SK-N-SH (cell line): ENCODE data around the gene IGF2BP2. TPM values are rescaled to one million over a fixed set of nuclear protein-coding genes. Genes with fewer than 3 reads are reported as not detected.

Source experiments
- CTCF ChIA-PET: fragments of 300-600, 350-600 bp; formaldehyde crosslinking; extraction: SDS; loops from one replicate; lab custom pipeline; 2021; lab: Yijun Ruan, JAX
- POLR2A ChIA-PET: fragments of 350-600 bp; sonication (Branson Sonifier 250); formaldehyde crosslinking; extraction: SDS; loops from one replicate; lab custom pipeline; 2020; ENCODE audit warnings: antibody characterized with exemption, inconsistent platforms; lab: Yijun Ruan, JAX
- DNase-seq: peaks from one replicate; pipeline ENCODE4 v3.0.0; 2012
- H2AFZ ChIP-seq: fragments of 200-600 bp; sonication (generic); 2 replicates; pipeline ENCODE4 v1.8.1; 2016; ENCODE audit warnings: antibody characterized with exemption, mild to moderate bottlenecking, low read depth
- H3F3A ChIP-seq: fragments of 200-600 bp; sonication (generic); replicated peaks from 2 replicates; pipeline ENCODE3; 2016; ENCODE audit warnings: antibody characterized with exemption, mild to moderate bottlenecking; ENCODE audit not compliant: insufficient read depth
- H3K27ac ChIP-seq, 2 experiments: fragments of 200-500 bp in 1 of 2; fragments of 200-600 bp in 1 of 2; sonication (Bioruptor generic) in 1 of 2; sonication (generic), shearing (Covaris generic) in 1 of 2; 2 replicates each; pipeline versions ENCODE4 v1.5.1 to v1.6.1; 2014 to 2016; ENCODE audit warnings: low read depth in 2 of 2, inconsistent platforms in 1 of 2, low read length in 1 of 2, mild to moderate bottlenecking in 1 of 2, mixed read lengths in 1 of 2
- H3K27me3 ChIP-seq: fragments of 200-600 bp; sonication (generic), shearing (Covaris generic); 2 replicates; pipeline ENCODE4 v1.6.1; 2016; ENCODE audit warnings: mixed run types; ENCODE audit not compliant: insufficient read depth
- H3K36me3 ChIP-seq, 2 experiments: fragments of 200-500 bp in 1 of 2; fragments of 200-600 bp in 1 of 2; sonication (Bioruptor generic) in 1 of 2; sonication (generic) in 1 of 2; replicated peaks in 1 of 2; 2 replicates each; pipeline versions ENCODE3 to v1.5.1; 2014 to 2016; ENCODE audit warnings: low read length in 1 of 2, mild to moderate bottlenecking in 1 of 2; ENCODE audit not compliant: insufficient read depth in 2 of 2, control insufficient read depth in 1 of 2
- H3K4me1 ChIP-seq, 2 experiments: fragments of 200-500 bp in 1 of 2; fragments of 200-600 bp in 1 of 2; sonication (Bioruptor generic) in 1 of 2; sonication (generic), shearing (Covaris generic) in 1 of 2; 2 replicates each; pipeline versions ENCODE4 v1.5.1 to v1.6.1; 2014 to 2016; ENCODE audit warnings: low read depth in 1 of 2, low read length in 1 of 2, mixed run types in 1 of 2; ENCODE audit not compliant: insufficient read depth in 2 of 2, control insufficient read depth in 1 of 2
- H3K4me2 ChIP-seq: fragments of 200-600 bp; sonication (generic), shearing (Covaris generic); 2 replicates; pipeline ENCODE4 v1.6.1; 2017; ENCODE audit warnings: mixed run types
- H3K4me3 ChIP-seq, 2 experiments: fragments of 200-500 bp in 1 of 2; fragments of 200-600 bp in 1 of 2; sonication (Bioruptor generic) in 1 of 2; sonication (generic), shearing (Covaris generic) in 1 of 2; 2 replicates each; pipeline versions ENCODE4 v1.5.1 to v1.8.1; 2014 to 2016; ENCODE audit warnings: low read depth in 2 of 2, inconsistent platforms in 1 of 2, low read length in 1 of 2, mild to moderate bottlenecking in 1 of 2, mixed read lengths in 1 of 2, moderate library complexity in 1 of 2
- H3K79me2 ChIP-seq: fragments of 200-600 bp; sonication (generic); 2 replicates; pipeline ENCODE4 v1.8.1; 2017; ENCODE audit warnings: mild to moderate bottlenecking; ENCODE audit not compliant: insufficient read depth
- H3K9ac ChIP-seq: fragments of 200-600 bp; sonication (generic); 2 replicates; pipeline ENCODE4 v1.6.1; 2017; ENCODE audit warnings: mixed run types
- H3K9me2 ChIP-seq: fragments of 200-600 bp; sonication (generic); 2 replicates; pipeline ENCODE4 v1.6.1; 2017; ENCODE audit warnings: mixed run types
- H3K9me3 ChIP-seq: fragments of 200-600 bp; sonication (generic); 2 replicates; pipeline ENCODE4 v1.6.1; 2017; ENCODE audit warnings: mixed run types, mild to moderate bottlenecking, moderate library complexity
- H4K20me1 ChIP-seq: fragments of 200-600 bp; sonication (generic); 2 replicates; pipeline ENCODE4 v1.6.1; 2017; ENCODE audit warnings: mild to moderate bottlenecking, mixed run types; ENCODE audit not compliant: insufficient read depth
- CTCF ChIP-seq: fragments of 200-600 bp; sonication (generic); IDR thresholded peaks from 2 replicates; pipeline ENCODE4 v1.6.1; 2017; ENCODE audit warnings: antibody characterized with exemption, mild to moderate bottlenecking, moderate library complexity
- ELF1 ChIP-seq: IDR thresholded peaks from 2 replicates; pipeline ENCODE4 v1.4.0; 2012
- EZH2phosphoT487 ChIP-seq: fragments of 200-600 bp; sonication (generic); IDR thresholded peaks from 2 replicates; pipeline ENCODE4 v1.6.1; 2017; ENCODE audit warnings: low read depth, mixed run types, mild to moderate bottlenecking, antibody characterized with exemption, moderate library complexity, borderline replicate concordance
- FOSL2 ChIP-seq: IDR thresholded peaks from 2 replicates; pipeline ENCODE4 v1.4.0; 2012; ENCODE audit warnings: low read depth, mild to moderate bottlenecking, moderate library complexity, borderline replicate concordance
- FOXM1 ChIP-seq: IDR thresholded peaks from 2 replicates; pipeline ENCODE4 v1.4.0; 2012; ENCODE audit warnings: low read depth, mild to moderate bottlenecking
- GATA2 ChIP-seq: sonication (generic); formaldehyde crosslinking; IDR thresholded peaks from 2 replicates; pipeline ENCODE4 v1.5.0; 2020; ENCODE audit warnings: mild to moderate bottlenecking, missing genetic modification reagents
- IRF3 ChIP-seq: fragments of 150-350 bp; IDR thresholded peaks from 2 replicates; pipeline ENCODE4 v1.6.1; 2016; ENCODE audit warnings: mild to moderate bottlenecking, low read depth, low read length
- NFIC ChIP-seq: IDR thresholded peaks from 2 replicates; pipeline ENCODE4 v1.4.0; 2012; ENCODE audit warnings: borderline replicate concordance
- NRF1 ChIP-seq: IDR thresholded peaks from 2 replicates; pipeline ENCODE4 v1.6.1; 2012; ENCODE audit warnings: low read depth, mild to moderate bottlenecking, low read length
- RFX5 ChIP-seq: IDR thresholded peaks from 2 replicates; pipeline ENCODE4 v1.6.1; 2012; ENCODE audit warnings: mild to moderate bottlenecking, improper control_type of control experiment, low read length
- SIN3A ChIP-seq: IDR thresholded peaks from 2 replicates; pipeline ENCODE4 v1.6.1; 2012; ENCODE audit warnings: low read depth, mild to moderate bottlenecking, low read length, moderate library complexity, borderline replicate concordance
- SMC3 ChIP-seq: IDR thresholded peaks from 2 replicates; pipeline ENCODE4 v1.6.1; 2012; ENCODE audit warnings: low read depth, low read length, improper control_type of control experiment
- TAF1 ChIP-seq: IDR thresholded peaks from 2 replicates; pipeline ENCODE4 v1.6.1; 2012; ENCODE audit warnings: low read depth, mild to moderate bottlenecking, low read length, moderate library complexity, borderline replicate concordance
- YY1 ChIP-seq: IDR thresholded peaks from 2 replicates; pipeline ENCODE4 v1.4.0; 2012; ENCODE audit warnings: low read depth, mild to moderate bottlenecking
- WGBS: methylation state at CpG from one replicate; pipeline ENCODE4 v1.1.6; 2017; ENCODE audit warnings: low lambda C conversion rate; 5-methylcytosine and 5-hydroxymethylcytosine counted together
- polyA plus RNA-seq, 3 experiments: library from polyadenylated mRNA; depleted of rRNA; stranded (reverse); fragments of >200 nt; gene quantifications; 2 replicates each; pipeline ENCODE4 v1.2.3, GENCODE V29; 2012
- TF ChIP-seq, protein P1 (sequence below): IDR thresholded peaks from 2 replicates; pipeline ENCODE4 v1.4.0; 2012; ENCODE audit warnings: low read depth, borderline replicate concordance

Gene IGF2BP2
- polyA plus RNA-seq, 1 of the 3 experiments (the other 2 are of a cell fraction), result 5.4 TPM

- no peak for DNase-seq
- CTCF ChIA-PET, result interaction anchor here (0.6 to 1.1 kb wide), 2 partner anchors 60 to 652 kb away, joined by 3 read pairs; no protein-coding TSS in a partner anchor
- 90% methylated on average over 3 of the region's 3 CpGs for WGBS
Measured at GRCh38 chr3:185828755-185829154, 3.9 kb upstream of the IGF2BP2 start.

More at GRCh38 chr3:185828755-185829154, 3.9 kb upstream of the IGF2BP2 start:
- Histone ChIP-seq H3K9ac (no peak overlapping the region), H4K20me1 (no peaks in the 10 kb centered on the region), H3K27ac (no peak overlapping the region), H2AFZ (no peak overlapping the region), H3K4me1 (peaks cover 0 to 7% of the 10 kb centered on the region in 2 experiments; a peak in 1 of 4 replicates), H3F3A (peaks cover 10% of the 10 kb centered on the region), H3K27me3 (no peaks in the 10 kb centered on the region), H3K79me2 (peaks cover 31% of the 10 kb centered on the region), H3K4me3 (no peak overlapping the region), H3K36me3 (peaks cover 2 to 33% of the 10 kb centered on the region in 2 experiments), H3K9me2 (no peaks in the 10 kb centered on the region), H3K4me2 (no peak overlapping the region), H3K9me3 (peaks cover 6% of the 10 kb centered on the region)
- TF ChIP-seq, protein P1, sequence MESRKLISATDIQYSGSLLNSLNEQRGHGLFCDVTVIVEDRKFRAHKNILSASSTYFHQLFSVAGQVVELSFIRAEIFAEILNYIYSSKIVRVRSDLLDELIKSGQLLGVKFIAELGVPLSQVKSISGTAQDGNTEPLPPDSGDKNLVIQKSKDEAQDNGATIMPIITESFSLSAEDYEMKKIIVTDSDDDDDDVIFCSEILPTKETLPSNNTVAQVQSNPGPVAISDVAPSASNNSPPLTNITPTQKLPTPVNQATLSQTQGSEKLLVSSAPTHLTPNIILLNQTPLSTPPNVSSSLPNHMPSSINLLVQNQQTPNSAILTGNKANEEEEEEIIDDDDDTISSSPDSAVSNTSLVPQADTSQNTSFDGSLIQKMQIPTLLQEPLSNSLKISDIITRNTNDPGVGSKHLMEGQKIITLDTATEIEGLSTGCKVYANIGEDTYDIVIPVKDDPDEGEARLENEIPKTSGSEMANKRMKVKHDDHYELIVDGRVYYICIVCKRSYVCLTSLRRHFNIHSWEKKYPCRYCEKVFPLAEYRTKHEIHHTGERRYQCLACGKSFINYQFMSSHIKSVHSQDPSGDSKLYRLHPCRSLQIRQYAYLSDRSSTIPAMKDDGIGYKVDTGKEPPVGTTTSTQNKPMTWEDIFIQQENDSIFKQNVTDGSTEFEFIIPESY, result no peak
- TF ChIP-seq CTCF (no peak), NFIC (no peak), RFX5 (no peak), EZH2phosphoT487 (no peak), ELF1 (no peak), SMC3 (no peak), GATA2 (no peak), SIN3A (no peak), TAF1 (no peak), FOSL2 (no peak), YY1 (no peak), NRF1 (no peak), IRF3 (no peak), FOXM1 (no peak)
- POLR2A ChIA-PET, result no interaction called here
